GM23248 (cell line): ENCODE results near the gene AGFG2. TPM values are rescaled to one million over a fixed set of nuclear protein-coding genes. Genes with fewer than 3 reads are reported as not detected.

Source experiments
- DNase-seq: peaks from one replicate; pipeline ENCODE4 v3.0.0-alpha.2; 2015
- H2AFZ ChIP-seq: fragments of 200-600 bp; sonication (generic); 2 replicates; pipeline ENCODE4 v1.6.1; 2016; ENCODE audit warnings: antibody characterized with exemption
- H3F3A ChIP-seq: fragments of 200-600 bp; sonication (generic); 2 replicates; pipeline ENCODE4 v1.6.1; 2016; ENCODE audit warnings: mild to moderate bottlenecking, antibody characterized with exemption, mixed run types; ENCODE audit not compliant: insufficient read depth
- H3K27ac ChIP-seq: fragments of 200-600 bp; sonication (generic); 2 replicates; pipeline ENCODE4 v1.5.1; 2016; ENCODE audit warnings: mild to moderate bottlenecking
- H3K27me3 ChIP-seq: fragments of 200-600 bp; sonication (generic); replicated peaks from 2 replicates; pipeline ENCODE4 v1.6.1; 2016; ENCODE audit warnings: mild to moderate bottlenecking; ENCODE audit not compliant: insufficient read depth
- H3K36me3 ChIP-seq: fragments of 200-600 bp; sonication (generic); 2 replicates; pipeline ENCODE4 v1.6.1; 2016; ENCODE audit warnings: low read depth, mild to moderate bottlenecking
- H3K4me1 ChIP-seq: fragments of 200-600 bp; sonication (generic); 2 replicates; pipeline ENCODE4 v1.6.1; 2016; ENCODE audit warnings: mild to moderate bottlenecking; ENCODE audit not compliant: insufficient read depth
- H3K4me2 ChIP-seq: fragments of 200-600 bp; sonication (generic); one replicate; pipeline ENCODE4 v1.6.1; 2016; ENCODE audit warnings: mild to moderate bottlenecking; ENCODE audit not compliant: unreplicated experiment
- H3K4me3 ChIP-seq: fragments of 200-600 bp; sonication (generic); 2 replicates; pipeline ENCODE4 v1.5.1; 2016; ENCODE audit warnings: mild to moderate bottlenecking
- H3K79me2 ChIP-seq: fragments of 200-600 bp; sonication (generic); 2 replicates; pipeline ENCODE4 v1.6.1; 2016; ENCODE audit warnings: mild to moderate bottlenecking; ENCODE audit not compliant: insufficient read depth
- H3K9ac ChIP-seq: fragments of 200-600 bp; sonication (generic); 2 replicates; pipeline ENCODE4 v1.6.1; 2016; ENCODE audit warnings: mild to moderate bottlenecking
- H3K9me2 ChIP-seq: fragments of 200-600 bp; sonication (generic); 2 replicates; pipeline ENCODE4 v1.6.1; 2016; ENCODE audit warnings: mixed run types, mild to moderate bottlenecking, moderate library complexity; ENCODE audit not compliant: insufficient read depth
- H3K9me3 ChIP-seq: fragments of 200-600 bp; sonication (generic); one replicate; pipeline ENCODE4 v1.6.1; 2017; ENCODE audit warnings: low read depth
- H4K20me1 ChIP-seq: fragments of 200-600 bp; sonication (generic); 2 replicates; pipeline ENCODE4 v1.6.0; 2016; ENCODE audit not compliant: insufficient read depth
- EZH2 ChIP-seq: fragments of 200-600 bp; sonication (generic); IDR thresholded peaks from 2 replicates; pipeline ENCODE4 v1.6.1; 2018; ENCODE audit warnings: antibody characterized with exemption, mild to moderate bottlenecking; ENCODE audit not compliant: insufficient read depth, poor library complexity, severe bottlenecking
- EZH2phosphoT487 ChIP-seq: fragments of 200-600 bp; sonication (generic); IDR thresholded peaks from 2 replicates; pipeline ENCODE4 v1.6.1; 2018; ENCODE audit warnings: antibody characterized with exemption, moderate library complexity, mild to moderate bottlenecking, low read depth; ENCODE audit not compliant: insufficient read depth
- WGBS, 2 experiments: methylation state at CpG; one replicate each; pipeline ENCODE4 v1.1.6; 2015 to 2017; ENCODE audit warnings: low lambda C conversion rate in 2 of 2, low coverage in 1 of 2; ENCODE audit errors: missing lambda C conversion rate in 2 of 2; 5-methylcytosine and 5-hydroxymethylcytosine counted together
- in situ Hi-C: fragments of 300-500 bp; cut with MboI; formaldehyde crosslinking; loops from 2 replicates; pipeline ENCODE4 v1.15.0; 2020
- polyA plus RNA-seq: library from polyadenylated mRNA; unstranded; fragments of >200 nt; fragmentation: Nextera tagmentation; extraction: Ambion mirVana; gene quantifications from 2 replicates; pipeline ENCODE4 v1.2.1, GENCODE V29; 2016
- total RNA-seq: library from RNA; depleted of rRNA; stranded (reverse); fragments of >200 nt; shearing (Covaris generic); gene quantifications from 2 replicates; pipeline ENCODE4 v1.2.3, GENCODE V29; 2014

AGFG2 gene
- total and polyA plus RNA-seq, 2 experiments from 2014 or later = 4.8 to 6.5 TPM

DNA sequence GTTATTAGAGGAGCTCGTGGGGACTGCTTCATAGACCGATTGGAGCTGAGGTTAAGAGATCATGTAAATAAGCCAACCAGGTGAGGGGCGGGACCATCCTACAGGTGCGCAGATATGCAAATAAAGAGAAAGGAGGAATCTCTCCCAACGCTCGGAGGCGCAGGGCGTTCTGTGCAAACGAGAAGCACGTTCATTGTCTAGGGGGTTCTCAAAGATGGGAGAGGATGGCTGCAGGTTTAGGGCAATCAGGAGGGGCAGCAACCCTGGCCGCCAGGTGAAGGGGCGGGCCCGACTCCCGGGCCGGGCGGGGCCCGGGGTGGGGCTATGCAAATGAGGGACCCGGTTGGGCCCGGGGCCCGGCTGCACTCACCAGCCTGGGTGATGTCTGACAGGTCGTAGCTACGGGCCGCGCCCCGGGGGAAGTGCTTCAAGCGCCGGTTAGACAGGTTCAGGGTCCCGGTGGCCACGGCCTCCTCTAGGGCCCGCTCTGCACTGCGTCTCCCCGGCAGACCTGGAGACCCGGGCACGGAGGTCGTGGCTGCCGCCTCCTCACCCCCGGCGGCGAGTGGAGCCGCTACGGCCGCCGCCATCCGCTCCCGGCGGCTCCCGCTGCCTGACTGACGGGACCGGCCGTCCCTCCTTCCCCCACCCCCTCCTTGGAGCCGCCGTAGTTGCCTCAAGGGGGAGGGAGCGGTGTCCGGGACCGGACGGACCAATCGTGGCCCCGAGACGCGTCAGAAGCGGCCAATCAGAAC is 46.7 kb downstream of the AGFG2 start, which contains the start of gene LRCH4:
Gene LRCH4, minus strand, starts transcription at position 619 of the 755 bp plus-strand sequence. Its CDS starts 29 bp downstream, at position 590.
- Histone ChIP-seq H3K36me3 (0 out of 2 replicates have a peak, but pooled peaks cover 3% of the 10 kb centered on the region), H4K20me1 (no peaks in the 10 kb centered on the region), H3K4me2 (peak within 1 kb of the TSS; percentile 93), H2AFZ (peak within 1 kb of the TSS; percentile 87), H3K27ac (peak within 1 kb of the TSS; percentile 62), H3K4me3 (peak within 1 kb of the TSS; percentile 93), H3K9me3 (no peaks in the 10 kb centered on the region), H3K79me2 (peaks cover 20% of the 10 kb centered on the region), H3F3A (no peaks in the 10 kb centered on the region), H3K9ac (peak within 1 kb of the TSS; percentile 90), H3K27me3 (no peaks in the 10 kb centered on the region), H3K9me2 (no peaks in the 10 kb centered on the region), H3K4me1 (0 out of 2 replicates have a peak, but pooled peaks cover 5% of the 10 kb centered on the region)
- TF ChIP-seq EZH2phosphoT487 (no peak), EZH2 (no peak)
- in situ Hi-C loops = no loop called here
- peak; percentile 55 for DNase-seq
- whole genome bisulfite sequencing, 2 experiments = 1% methylated on average over 48 to 55 of the region's 61 CpGs

DNA sequence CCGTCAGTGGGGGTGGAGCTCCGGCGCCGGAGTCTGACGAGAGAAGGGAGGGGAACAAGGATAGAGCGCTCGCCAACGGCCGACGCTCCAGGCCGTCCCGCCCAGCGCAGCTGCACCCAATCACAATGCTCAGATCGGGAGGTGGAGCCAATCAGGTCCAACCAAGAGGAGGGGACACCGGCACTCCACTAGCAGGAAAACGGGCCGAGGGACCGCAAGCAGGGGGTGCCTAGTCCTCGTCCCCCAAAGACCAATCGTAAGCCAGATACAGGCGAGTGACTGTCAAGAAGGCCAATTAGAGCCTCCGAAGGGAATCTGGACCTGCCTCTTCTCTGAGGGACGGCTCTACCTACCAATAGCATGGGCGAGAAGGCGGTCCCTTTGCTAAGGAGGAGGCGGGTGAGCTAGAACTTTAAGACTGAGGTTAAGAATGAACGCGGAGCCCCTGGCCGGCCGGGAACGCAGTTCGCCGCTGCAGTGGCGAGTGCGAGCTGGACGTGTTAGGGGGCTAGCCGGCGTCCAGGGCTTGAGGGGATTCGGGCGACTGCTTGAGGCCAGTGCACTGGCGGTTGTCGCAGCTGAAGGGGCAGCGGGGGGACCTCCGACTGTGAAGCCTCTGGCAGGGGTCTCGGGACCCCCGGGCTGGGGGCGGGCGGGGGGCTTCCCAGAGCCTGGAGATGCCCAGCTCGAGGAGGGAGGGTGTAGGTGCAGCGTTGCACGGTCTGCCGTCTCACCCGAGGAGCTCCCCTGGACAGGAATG is 47.4 kb downstream of the AGFG2 start, which contains the start of gene FBXO24:
Gene FBXO24, plus strand, starts transcription at position 63 of the 760 bp plus-strand sequence. Its CDS starts 298 bp downstream, at position 361.
- Histone ChIP-seq H3K9ac (peak within 1 kb of the TSS; percentile 90), H3K9me2 (no peaks in the 10 kb centered on the region), H2AFZ (peak within 1 kb of the TSS; percentile 87), H3F3A (no peaks in the 10 kb centered on the region), H3K4me3 (peak within 1 kb of the TSS; percentile 93), H3K27ac (peak within 1 kb of the TSS; percentile 62), H3K36me3 (no peaks in the 10 kb centered on the region), H3K79me2 (peaks cover 20% of the 10 kb centered on the region), H3K4me2 (peak within 1 kb of the TSS; percentile 93), H3K27me3 (no peaks in the 10 kb centered on the region), H3K9me3 (no peaks in the 10 kb centered on the region), H3K4me1 (0 out of 2 replicates have a peak, but pooled peaks cover 5% of the 10 kb centered on the region), H4K20me1 (no peaks in the 10 kb centered on the region)
- peak; percentile 100 for DNase-seq
- TF ChIP-seq EZH2phosphoT487 (no peak), EZH2 (no peak)
- in situ Hi-C loops = no loop called here
- WGBS, 2 experiments = 1% methylated on average over 44 to 51 of the region's 53 CpGs

DNA sequence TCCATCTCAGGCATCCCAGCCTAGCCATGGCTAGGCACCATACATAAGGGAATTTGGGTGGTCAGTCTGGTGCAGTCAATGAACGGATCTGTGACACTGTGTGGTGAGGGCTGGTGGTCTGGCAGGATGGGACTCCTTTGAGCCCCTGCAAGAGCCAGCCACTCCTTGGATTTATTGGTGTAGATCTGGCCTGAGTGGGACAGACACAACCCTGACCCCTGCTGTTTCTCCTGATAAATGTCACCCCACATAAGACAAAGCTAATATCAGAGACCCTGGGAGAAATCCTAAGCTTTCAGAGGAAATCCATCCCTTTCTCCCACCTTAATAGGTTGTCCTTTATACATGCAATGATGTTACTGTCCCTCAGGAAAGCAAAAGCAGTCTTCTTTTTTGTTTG is 49.4 kb downstream of the AGFG2 start:
- H3K4me2 ChIP-seq = no peak overlapping the region
- H2AFZ ChIP-seq = no peak overlapping the region
- in situ Hi-C loops = no loop called here
- no peak overlapping the region for H3K27ac ChIP-seq
- no peaks in the 10 kb centered on the region for H3K27me3 ChIP-seq
- H3K9me2 ChIP-seq = no peaks in the 10 kb centered on the region
- H3K4me3 ChIP-seq = no peak overlapping the region
- WGBS, 2 experiments = 26 to 40% methylated on average over 1 of the region's 1 CpG
- no peaks in the 10 kb centered on the region for H4K20me1 ChIP-seq
- H3K79me2 ChIP-seq = peaks cover 17% of the 10 kb centered on the region
- H3K4me1 ChIP-seq = 0 out of 2 replicates have a peak, but pooled peaks cover 5% of the 10 kb centered on the region
- H3F3A ChIP-seq = no peaks in the 10 kb centered on the region
- H3K36me3 ChIP-seq = no peaks in the 10 kb centered on the region
- H3K9me3 ChIP-seq = no peaks in the 10 kb centered on the region
- no peak for TF ChIP-seq EZH2
- TF ChIP-seq EZH2phosphoT487 = no peak
- peak; percentile 49 for DNase-seq
- H3K9ac ChIP-seq = no peak overlapping the region

DNA sequence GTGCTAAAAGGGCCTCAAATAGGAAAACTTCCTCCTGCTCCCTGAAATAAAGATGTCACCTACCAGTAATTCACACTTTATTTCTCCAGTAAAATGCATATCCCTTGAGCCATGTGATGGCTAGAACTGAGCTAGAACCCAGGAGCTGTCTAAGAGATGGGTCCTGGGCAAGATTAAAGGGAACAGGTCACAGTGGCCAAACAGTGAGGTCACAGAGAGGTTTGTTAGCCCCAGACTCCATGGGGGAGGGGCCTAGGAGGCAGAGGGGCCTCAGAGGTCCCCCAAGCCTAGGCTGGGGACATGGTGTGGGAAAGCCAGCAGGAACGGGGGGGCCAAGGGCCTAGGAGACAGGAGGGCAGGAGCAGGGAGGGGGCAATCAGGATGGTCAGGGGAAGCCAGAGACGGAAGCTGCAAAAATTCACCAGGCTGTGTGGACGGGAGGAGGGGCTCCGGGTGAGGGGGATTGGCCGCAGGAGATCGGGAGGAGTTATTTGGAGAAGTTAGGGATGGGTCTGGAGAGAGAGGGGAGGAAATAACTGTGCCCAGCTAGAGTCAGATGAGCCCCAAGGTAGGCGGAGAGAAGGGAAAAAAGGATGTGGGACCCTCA is 50.4 kb downstream of the AGFG2 start:
- in situ Hi-C loops = no loop called here
- Histone ChIP-seq H3K9me2 (no peaks in the 10 kb centered on the region), H3K9me3 (no peaks in the 10 kb centered on the region), H3K27ac (no peak overlapping the region), H4K20me1 (no peaks in the 10 kb centered on the region), H3K4me1 (0 out of 2 replicates have a peak, but pooled peaks cover 5% of the 10 kb centered on the region), H3K4me3 (no peak overlapping the region), H3K79me2 (peaks cover 14% of the 10 kb centered on the region), H2AFZ (no peak overlapping the region), H3K4me2 (no peak overlapping the region), H3F3A (no peaks in the 10 kb centered on the region), H3K9ac (no peak overlapping the region), H3K27me3 (no peaks in the 10 kb centered on the region), H3K36me3 (no peaks in the 10 kb centered on the region)
- TF ChIP-seq EZH2phosphoT487 (no peak), EZH2 (no peak)
- DNase-seq = no peak
- 40 to 51% methylated on average over 7 of the region's 7 CpGs for WGBS, 2 experiments
